Epithelial cell of proximal tubule (primary cell): ENCODE results near the gene PBX1. TPM values are rescaled to one million over a fixed set of nuclear protein-coding genes. Genes with fewer than 3 reads are reported as not detected.

Source experiments
- DNase-seq: peaks from one replicate; pipeline ENCODE4 v3.0.0-alpha.2; 2011; ENCODE audit warnings: low read depth
- H3K4me3 ChIP-seq: 2 replicates; pipeline ENCODE4 v1.5.1; 2011; ENCODE audit warnings: low read depth, mild to moderate bottlenecking, low read length
- total RNA-seq: library from RNA; depleted of rRNA; stranded (reverse); fragments of >200 nt; gene quantifications from 2 replicates; pipeline ENCODE4 v1.2.3, GENCODE V29; 2015
- TF ChIP-seq, protein P1 (sequence below): conservative IDR thresholded peaks from 2 replicates; pipeline ENCODE4 v1.5.1; 2012; ENCODE audit warnings: low read depth, mild to moderate bottlenecking, low read length

Gene PBX1
- total RNA-seq, 1 donor from 2014 or later, result 3.0 TPM

DNA sequence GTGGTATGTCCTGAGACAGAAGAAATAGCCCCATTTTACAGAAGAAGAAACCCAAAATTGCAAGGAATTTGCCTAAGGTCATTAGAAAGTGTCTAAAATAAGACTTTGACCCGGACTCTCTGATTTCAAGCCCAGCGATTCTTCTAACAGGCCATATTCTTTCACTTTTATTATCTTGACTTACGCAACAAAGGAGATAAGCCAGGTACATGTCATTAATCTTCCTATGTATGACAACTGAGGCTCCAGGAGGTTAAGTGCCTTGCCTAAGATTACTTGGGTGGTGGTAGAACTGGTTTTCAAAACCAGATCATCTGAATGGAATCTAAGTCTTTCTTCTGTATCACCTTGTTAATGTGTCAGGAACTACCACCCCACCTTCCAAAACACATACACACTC, 124.3 kb downstream of the PBX1 start:
- TF ChIP-seq, protein P1, sequence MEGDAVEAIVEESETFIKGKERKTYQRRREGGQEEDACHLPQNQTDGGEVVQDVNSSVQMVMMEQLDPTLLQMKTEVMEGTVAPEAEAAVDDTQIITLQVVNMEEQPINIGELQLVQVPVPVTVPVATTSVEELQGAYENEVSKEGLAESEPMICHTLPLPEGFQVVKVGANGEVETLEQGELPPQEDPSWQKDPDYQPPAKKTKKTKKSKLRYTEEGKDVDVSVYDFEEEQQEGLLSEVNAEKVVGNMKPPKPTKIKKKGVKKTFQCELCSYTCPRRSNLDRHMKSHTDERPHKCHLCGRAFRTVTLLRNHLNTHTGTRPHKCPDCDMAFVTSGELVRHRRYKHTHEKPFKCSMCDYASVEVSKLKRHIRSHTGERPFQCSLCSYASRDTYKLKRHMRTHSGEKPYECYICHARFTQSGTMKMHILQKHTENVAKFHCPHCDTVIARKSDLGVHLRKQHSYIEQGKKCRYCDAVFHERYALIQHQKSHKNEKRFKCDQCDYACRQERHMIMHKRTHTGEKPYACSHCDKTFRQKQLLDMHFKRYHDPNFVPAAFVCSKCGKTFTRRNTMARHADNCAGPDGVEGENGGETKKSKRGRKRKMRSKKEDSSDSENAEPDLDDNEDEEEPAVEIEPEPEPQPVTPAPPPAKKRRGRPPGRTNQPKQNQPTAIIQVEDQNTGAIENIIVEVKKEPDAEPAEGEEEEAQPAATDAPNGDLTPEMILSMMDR, result no peak
- no peak for DNase-seq
- H3K4me3 ChIP-seq, result no peak overlapping the region

DNA sequence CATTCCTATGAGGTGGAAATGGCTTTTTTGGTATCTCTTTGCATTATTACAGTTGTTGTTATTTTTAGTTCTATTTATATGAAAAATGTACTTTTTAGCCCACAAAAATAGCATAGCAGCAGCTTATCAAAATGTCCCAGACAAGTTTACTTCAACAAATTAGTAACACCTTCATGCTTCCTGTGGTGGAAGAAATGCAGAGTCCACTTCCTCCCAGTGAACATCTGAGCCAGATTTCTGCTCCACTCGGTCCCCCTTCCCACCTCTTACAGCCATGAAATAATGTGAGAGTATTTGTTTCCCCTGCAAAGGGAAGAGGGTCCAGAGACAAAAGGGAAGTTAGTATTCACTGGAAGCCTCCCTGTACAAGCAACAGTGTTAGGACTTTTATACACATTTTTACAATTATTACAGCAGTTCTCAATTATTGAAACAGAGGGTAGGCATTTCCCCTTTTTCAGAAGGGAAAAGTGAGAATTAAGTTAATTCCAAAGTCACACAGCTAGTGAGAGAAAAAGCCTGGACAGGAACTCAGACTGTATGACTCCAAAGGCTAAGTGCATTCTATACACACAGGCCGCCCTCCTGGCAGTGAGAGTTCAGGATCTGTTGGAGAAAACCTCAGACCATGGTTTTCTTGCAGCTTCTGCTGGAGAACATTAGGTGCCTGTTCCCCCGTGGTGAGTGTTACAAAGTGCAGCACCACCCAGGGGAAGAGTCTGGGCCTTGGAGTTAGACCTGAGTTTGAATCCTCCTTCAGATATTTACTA, 126.5 kb downstream of the PBX1 start:
- no peak for DNase-seq
- no peak overlapping the region for H3K4me3 ChIP-seq
- TF ChIP-seq, protein P1, result no peak

DNA sequence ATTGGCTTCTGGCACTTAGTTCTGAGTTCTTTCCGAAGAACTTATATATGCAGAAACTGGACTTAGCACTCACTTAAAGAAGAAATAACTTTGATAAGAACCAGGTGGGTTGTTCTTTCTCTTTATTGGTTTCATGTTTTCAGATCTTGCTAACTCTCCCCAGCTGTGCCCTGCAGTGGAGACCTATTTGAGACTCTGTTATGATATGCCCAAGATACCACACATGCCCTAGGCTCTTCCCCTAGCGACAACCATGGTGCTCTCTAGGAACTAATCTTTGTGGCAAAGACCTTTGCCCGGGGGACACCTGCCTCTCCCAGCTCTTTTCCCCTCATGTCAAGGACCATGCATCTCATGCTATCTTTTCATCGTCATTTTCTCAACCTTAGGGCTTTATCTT, 128.8 kb downstream of the PBX1 start:
- TF ChIP-seq, protein P1, result no peak
- no peak for DNase-seq

DNA sequence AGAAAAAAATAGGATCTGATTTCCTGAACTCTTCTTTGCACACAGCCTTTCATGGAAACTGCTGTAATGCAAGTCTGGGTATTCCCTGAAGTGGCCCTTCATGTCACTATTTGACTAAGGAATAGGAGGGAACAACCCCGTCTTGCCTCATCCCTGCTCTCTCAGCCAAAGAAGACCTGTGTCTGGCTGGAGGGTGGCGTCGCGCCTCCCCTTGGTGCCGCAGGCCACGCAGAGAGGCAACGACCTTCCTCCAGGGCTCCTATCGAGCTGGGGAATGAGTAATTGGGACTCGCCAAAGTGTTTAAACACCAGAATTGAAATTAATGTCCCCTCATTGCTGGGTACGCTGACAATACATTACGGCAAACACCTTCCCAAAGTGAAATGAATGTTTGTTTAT, 129.8 kb downstream of the PBX1 start:
- H3K4me3 ChIP-seq, result no peak overlapping the region
- no peak for DNase-seq
- TF ChIP-seq, protein P1, result no peak

More for the DNA sequence above, 128.8 kb downstream of the PBX1 start:
- no peak overlapping the region for H3K4me3 ChIP-seq

DNA sequence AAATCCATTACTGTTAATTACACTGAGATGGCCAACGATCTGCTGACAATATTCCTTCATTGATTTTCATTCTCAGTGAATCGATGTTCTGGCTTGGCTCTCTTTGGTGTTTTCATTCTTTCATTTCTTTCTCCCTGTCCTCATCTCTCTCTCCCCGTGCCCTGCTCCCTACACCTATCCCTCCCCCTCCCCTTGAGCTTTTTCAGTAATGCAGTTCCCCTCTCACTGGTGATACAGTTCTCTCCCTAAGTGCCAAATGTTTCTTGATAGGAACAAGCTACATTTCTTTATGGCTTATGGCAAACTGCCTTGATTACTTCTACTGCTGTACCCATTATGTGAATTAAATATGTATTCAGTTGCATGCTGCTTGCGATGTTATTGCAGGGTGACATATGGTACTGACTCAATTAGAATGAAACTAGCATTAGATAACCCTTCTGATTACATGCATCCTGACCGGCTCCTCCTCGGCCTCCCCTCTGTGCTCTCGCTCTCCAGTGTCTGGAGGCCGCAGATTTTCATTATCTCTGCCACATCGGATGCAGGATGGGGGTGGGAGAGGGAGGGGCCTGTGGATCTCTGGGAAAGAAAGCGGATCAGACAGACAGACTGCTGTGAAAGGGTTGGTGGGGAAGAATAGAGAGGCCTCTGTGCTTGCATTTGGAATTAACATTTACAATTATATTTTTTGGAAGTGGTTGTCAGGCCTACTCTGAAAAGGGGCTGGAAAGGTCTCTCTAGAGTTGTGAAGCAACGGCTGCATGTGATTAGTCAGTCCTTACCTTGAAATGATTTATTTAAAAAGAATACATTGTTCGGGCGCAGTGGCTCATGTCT, 130.9 kb downstream of the PBX1 start:
- no peak overlapping the region for H3K4me3 ChIP-seq
- TF ChIP-seq, protein P1, result no peak
- no peak for DNase-seq

DNA sequence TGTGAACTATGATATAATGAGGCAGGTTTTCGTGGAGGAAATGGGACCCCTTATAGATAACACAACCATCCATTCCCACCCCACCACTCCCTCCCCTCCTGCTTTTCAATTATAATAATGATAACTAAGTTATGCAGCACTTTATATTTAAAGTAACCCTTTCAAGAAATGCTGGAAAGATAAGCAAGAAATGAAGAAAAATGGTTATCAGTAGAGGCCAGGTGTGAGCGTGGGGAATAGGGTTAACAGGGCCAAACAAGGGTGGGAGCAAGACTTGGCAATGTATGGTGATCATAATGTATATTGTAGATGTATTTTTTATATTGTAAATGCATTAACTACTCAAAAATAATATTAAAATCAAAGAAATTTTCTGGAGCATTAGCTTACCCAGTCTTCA, 133.4 kb downstream of the PBX1 start:
- no peak overlapping the region for H3K4me3 ChIP-seq
- no peak for DNase-seq
- TF ChIP-seq, protein P1, result no peak
